PFSK-1 (cell line): ENCODE measurements around the gene PPP1R12B.

ENCODE experiments used
- FOXP2 ChIP-seq: optimal IDR thresholded peaks from 2 replicates; pipeline ENCODE3; 2011; ENCODE audit warnings: borderline replicate concordance, control low read depth, inconsistent platforms; ENCODE audit not compliant: insufficient read depth; ENCODE audit errors: extremely low read length, extremely low read depth
- POLR2AphosphoS5 ChIP-seq: IDR thresholded peaks from 2 replicates; pipeline ENCODE4 v1.6.1; 2012; ENCODE audit warnings: low read depth, mild to moderate bottlenecking, control low read depth, low read length, moderate library complexity
- SIN3A ChIP-seq: IDR thresholded peaks from 2 replicates; pipeline ENCODE4 v1.6.1; 2012; ENCODE audit warnings: mild to moderate bottlenecking, low read length, moderate library complexity, borderline replicate concordance; ENCODE audit not compliant: insufficient read depth
- TAF1 ChIP-seq: IDR thresholded peaks from 2 replicates; pipeline ENCODE4 v1.6.1; 2012; ENCODE audit warnings: low read length, control low read depth, borderline replicate concordance; ENCODE audit not compliant: insufficient read depth
- TF ChIP-seq, protein P1 (sequence below), 2 experiments: IDR thresholded peaks; 2 replicates each; pipeline versions ENCODE4 v1.6.1 to v1.8.0; 2011 to 2012; ENCODE audit warnings: low read depth in 2 of 2, low read length in 2 of 2, control low read depth in 1 of 2, inconsistent platforms in 1 of 2, mild to moderate bottlenecking in 1 of 2, moderate library complexity in 1 of 2; ENCODE audit not compliant: insufficient read depth in 1 of 2

DNA sequence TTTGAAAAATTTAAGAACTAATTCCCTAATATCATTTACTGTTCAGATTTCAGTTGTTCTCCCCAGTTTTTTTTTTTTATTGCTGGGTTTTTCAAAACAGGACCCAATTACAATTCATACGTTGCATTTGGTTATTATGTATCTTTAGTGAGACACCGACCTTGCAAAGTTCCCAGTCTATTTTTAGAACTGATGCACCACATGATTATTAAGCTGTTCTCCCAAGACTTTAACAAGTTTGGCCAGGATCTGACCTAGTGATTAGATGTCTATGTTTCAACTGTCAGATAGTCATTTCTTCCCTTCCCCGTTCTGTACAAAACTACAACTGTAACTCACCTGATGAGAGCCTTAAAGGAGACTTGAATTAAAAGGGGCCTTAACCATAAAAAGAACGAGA lies 14.6 kb upstream of the PPP1R12B start:
- no peak for TF ChIP-seq FOXP2
- TF ChIP-seq SIN3A = no peak
- TF ChIP-seq POLR2AphosphoS5 = no peak
- TF ChIP-seq TAF1 = no peak
- TF ChIP-seq, protein P1, sequence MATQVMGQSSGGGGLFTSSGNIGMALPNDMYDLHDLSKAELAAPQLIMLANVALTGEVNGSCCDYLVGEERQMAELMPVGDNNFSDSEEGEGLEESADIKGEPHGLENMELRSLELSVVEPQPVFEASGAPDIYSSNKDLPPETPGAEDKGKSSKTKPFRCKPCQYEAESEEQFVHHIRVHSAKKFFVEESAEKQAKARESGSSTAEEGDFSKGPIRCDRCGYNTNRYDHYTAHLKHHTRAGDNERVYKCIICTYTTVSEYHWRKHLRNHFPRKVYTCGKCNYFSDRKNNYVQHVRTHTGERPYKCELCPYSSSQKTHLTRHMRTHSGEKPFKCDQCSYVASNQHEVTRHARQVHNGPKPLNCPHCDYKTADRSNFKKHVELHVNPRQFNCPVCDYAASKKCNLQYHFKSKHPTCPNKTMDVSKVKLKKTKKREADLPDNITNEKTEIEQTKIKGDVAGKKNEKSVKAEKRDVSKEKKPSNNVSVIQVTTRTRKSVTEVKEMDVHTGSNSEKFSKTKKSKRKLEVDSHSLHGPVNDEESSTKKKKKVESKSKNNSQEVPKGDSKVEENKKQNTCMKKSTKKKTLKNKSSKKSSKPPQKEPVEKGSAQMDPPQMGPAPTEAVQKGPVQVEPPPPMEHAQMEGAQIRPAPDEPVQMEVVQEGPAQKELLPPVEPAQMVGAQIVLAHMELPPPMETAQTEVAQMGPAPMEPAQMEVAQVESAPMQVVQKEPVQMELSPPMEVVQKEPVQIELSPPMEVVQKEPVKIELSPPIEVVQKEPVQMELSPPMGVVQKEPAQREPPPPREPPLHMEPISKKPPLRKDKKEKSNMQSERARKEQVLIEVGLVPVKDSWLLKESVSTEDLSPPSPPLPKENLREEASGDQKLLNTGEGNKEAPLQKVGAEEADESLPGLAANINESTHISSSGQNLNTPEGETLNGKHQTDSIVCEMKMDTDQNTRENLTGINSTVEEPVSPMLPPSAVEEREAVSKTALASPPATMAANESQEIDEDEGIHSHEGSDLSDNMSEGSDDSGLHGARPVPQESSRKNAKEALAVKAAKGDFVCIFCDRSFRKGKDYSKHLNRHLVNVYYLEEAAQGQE (IDR thresholded peaks at IDR 0.05; ENCODE audit: insufficient read depth in 1 of 2, low read depth in 2 of 2, low read length in 2 of 2) = no peak
